Measurements from ENCODE around the gene FYN. TPM values are rescaled to one million over a fixed set of nuclear protein-coding genes. Genes with fewer than 3 reads are reported as not detected.

The FYN gene
- total and polyA plus RNA-seq, 2 of the 4 experiments (the other 2 are of a cell fraction) = 30.8 to 36.4 TPM

- 90% methylated on average over 2 of the region's 5 CpGs; no CpG with 5 or more reads in 1 of the 2 experiments for WGBS, 2 experiments (ENCODE audit: extremely low coverage in 2 of 2, insufficient read length in 1 of 2)
- Histone ChIP-seq H3K9me3 (ENCODE audit: control insufficient read depth, insufficient read depth, low read length) (no peaks in the 10 kb centered on the region), H3K4me2 (ENCODE audit: low read depth, low read length) (no peak overlapping the region), H4K5ac (ENCODE audit: low read depth, low read length) (no peak overlapping the region), H3K9me1 (ENCODE audit: insufficient read depth, low read length) (no peaks in the 10 kb centered on the region), H3K4me3 (ENCODE audit: insufficient read depth, low read depth, low read length) (no peak overlapping the region), H3K18ac (ENCODE audit: low read depth, low read length) (no peak overlapping the region), H2BK20ac (ENCODE audit: low read depth, low read length) (no peak overlapping the region), H2BK15ac (ENCODE audit: low read depth, low read length) (no peak overlapping the region), H3K23ac (ENCODE audit: low read depth, low read length) (no peak overlapping the region), H3K27me3 (ENCODE audit: control insufficient read depth, insufficient read depth, low read length) (peaks cover 2% of the 10 kb centered on the region), H2AK5ac (ENCODE audit: low read depth, low read length) (no peak overlapping the region), H2BK120ac (ENCODE audit: low read depth, low read length) (no peak overlapping the region), H3K14ac (replicated peaks; ENCODE audit: low read depth, low read length) (no peak overlapping the region), H4K20me1 (ENCODE audit: insufficient read depth, low read length) (no peaks in the 10 kb centered on the region), H2AK9ac (replicated peaks; ENCODE audit: low read depth, low read length, poor library complexity) (no peak overlapping the region), H3K27ac (ENCODE audit: insufficient read depth, low read length) (no peak overlapping the region), H3K9ac (ENCODE audit: low read depth, low read length) (no peak overlapping the region), H3K4ac (ENCODE audit: low read depth, low read length) (no peak overlapping the region), H2BK5ac (ENCODE audit: low read depth, low read length, poor library complexity, severe bottlenecking) (no peak overlapping the region), H3K56ac (ENCODE audit: extremely low read depth, insufficient read depth, low read length) (no peak overlapping the region), H4K8ac (ENCODE audit: low read depth in 2 of 2, low read length in 2 of 2) (no peak overlapping the region), H4K91ac (ENCODE audit: insufficient read depth, low read depth, low read length) (no peak overlapping the region), H3K36me3 (ENCODE audit: control insufficient read depth, insufficient read depth, low read length) (no peaks in the 10 kb centered on the region), H3K79me1 (ENCODE audit: low read depth in 1 of 2, low read length in 2 of 2) (no peaks in the 10 kb centered on the region), H3K4me1 (ENCODE audit: control insufficient read depth, insufficient read depth, low read length) (no peaks in the 10 kb centered on the region), H2AFZ (replicated peaks; ENCODE audit: low read length, poor library complexity) (peak overlapping the region; percentile 25)
- ATAC-seq (ENCODE audit: low read depth) (no peak), DNase-seq (no peak)
- BruUV-seq (replicated peaks) = no TSS peak
- in situ Hi-C loops (cut with MboI; ENCODE audit: low sequenced_read_pairs) (no loop called here), dilution Hi-C loops (cut with HindIII; ENCODE audit: low sequenced_read_pairs, unreplicated experiment) (no loop called here), intact Hi-C loops (cut with micrococcal nuclease) (no loop called here)
- no peak for TF ChIP-seq POLR2A (IDR thresholded peaks at IDR 0.05; ENCODE audit: low read depth, low read length)
- TF ChIP-seq BHLHE40 (IDR thresholded peaks at IDR 0.05; ENCODE audit: low read depth, low read length) = no peak
- no peak for TF ChIP-seq USF2 (IDR thresholded peaks at IDR 0.05; ENCODE audit: low read depth, low read length)
- TF ChIP-seq SMC3 (IDR thresholded peaks at IDR 0.05; ENCODE audit: low read depth, low read length) = no peak
- no peak for TF ChIP-seq CHD1 (IDR thresholded peaks at IDR 0.05; ENCODE audit: low read depth, low read length)
- TF ChIP-seq NFE2L2 (IDR thresholded peaks at IDR 0.05; ENCODE audit: low read depth, low read length) = no peak
- no peak for TF ChIP-seq MAZ (IDR thresholded peaks at IDR 0.05; ENCODE audit: borderline replicate concordance, low read depth, low read length)
- no peak for TF ChIP-seq RFX5 (IDR thresholded peaks at IDR 0.05; ENCODE audit: low read depth, low read length)
- TF ChIP-seq FOS (IDR thresholded peaks at IDR 0.05; ENCODE audit: low read depth, low read length) = no peak
- TF ChIP-seq RCOR1 (IDR thresholded peaks at IDR 0.05; ENCODE audit: insufficient replicate concordance, low read length) = no peak
- TF ChIP-seq RAD21 (IDR thresholded peaks at IDR 0.05; ENCODE audit: low read length) = no peak
- TF ChIP-seq ELK1 (IDR thresholded peaks at IDR 0.05; ENCODE audit: borderline replicate concordance, low read depth, low read length) = no peak
- no peak for TF ChIP-seq CTCF (conservative IDR thresholded peaks at IDR 0.05; ENCODE audit: low read depth, low read length)
- no peak for TF ChIP-seq MXI1 (IDR thresholded peaks at IDR 0.05; ENCODE audit: borderline replicate concordance, low read depth, low read length)
- TF ChIP-seq CEBPB (IDR thresholded peaks at IDR 0.05; ENCODE audit: low read depth, low read length) = no peak
- no peak for TF ChIP-seq MAFK (IDR thresholded peaks at IDR 0.05; ENCODE audit: low read depth, low read length)
- CTCF ChIA-PET = no interaction called here
- POLR2A ChIA-PET (ENCODE audit: unreplicated experiment) = no interaction called here
These were observed 27.5 kb upstream of the FYN start for GRCh38 chr6:111900735-111901134.

All from IMR-90 (cell line).